Stimulated activated CD8-positive, alpha-beta memory T cell treated with anti-CD3 and anti-CD28 coated beads, Interleukin-4, amount 100 ng/mL, for 1 hour (primary cell): Measurements from ENCODE around the gene PIM3.

Experiments
- DNase-seq, 2 donors: peaks; one replicate each; pipeline ENCODE4 v3.0.0-alpha.2; 2020; ENCODE audit warnings: low read depth in 2 of 2, low spot score in 1 of 2

PIM3 gene

GRCh38 chr22:49927483-49928184 lies 32.9 kb upstream of the PIM3 start:
- no peak for DNase-seq

- DNase-seq = no peak
Measured at GRCh38 chr22:49928185-49928495, 32.4 kb upstream of the PIM3 start.

- no peak for DNase-seq
Measured at GRCh38 chr22:49928555-49929210, 31.9 kb upstream of the PIM3 start.

- DNase-seq = peak; percentile 50 to 60
Measured at GRCh38 chr22:49929211-49929979, 31.2 kb upstream of the PIM3 start.

- DNase-seq = no peak
Measured at GRCh38 chr22:49929994-49930575, 30.5 kb upstream of the PIM3 start.

GRCh38 chr22:49930596-49931412 lies 29.8 kb upstream of the PIM3 start:
- DNase-seq = no peak

- DNase-seq = no peak
Measured at GRCh38 chr22:49933236-49934159, 27.1 kb upstream of the PIM3 start.

- no peak for DNase-seq
Measured at GRCh38 chr22:49934160-49934890, 26.2 kb upstream of the PIM3 start.

- DNase-seq = peak; percentile 73 to 80
Measured at GRCh38 chr22:49934891-49935557, 25.5 kb upstream of the PIM3 start.

GRCh38 chr22:49935561-49935960 lies 25.0 kb upstream of the PIM3 start:
- DNase-seq = no peak

GRCh38 chr22:49936018-49936972 lies 24.3 kb upstream of the PIM3 start:
- DNase-seq = peak; percentile 64 to 82

GRCh38 chr22:49936973-49937757 lies 23.4 kb upstream of the PIM3 start:
- DNase-seq = no peak

GRCh38 chr22:49937758-49938564 lies 22.6 kb upstream of the PIM3 start:
- DNase-seq = no peak

- DNase-seq = no peak
Measured at GRCh38 chr22:49938565-49939136, 21.9 kb upstream of the PIM3 start.

GRCh38 chr22:49941507-49942316 lies 18.9 kb upstream of the PIM3 start:
- DNase-seq = no peak
